GM10266 (cell line): ENCODE measurements around the gene PSENEN.

Source experiments
- DNase-seq: peaks from one replicate; pipeline ENCODE4 v3.0.0; 2012; ENCODE audit errors: extremely low spot score
- CTCF ChIP-seq: IDR thresholded peaks from 2 replicates; pipeline ENCODE4 v1.5.1; 2012; ENCODE audit warnings: mild to moderate bottlenecking, low read depth; ENCODE audit not compliant: control insufficient read depth, insufficient read depth; ENCODE audit errors: missing control alignments

The PSENEN gene

GRCh38 chr19:35774274-35775045, 29.0 kb downstream of the PSENEN start:
- no peak for TF ChIP-seq CTCF
- DNase-seq, result no peak

GRCh38 chr19:35775046-35775297, 29.5 kb downstream of the PSENEN start:
- no peak for TF ChIP-seq CTCF
- DNase-seq, result no peak

- peak; percentile 100 for DNase-seq
- no peak for TF ChIP-seq CTCF
Measured at GRCh38 chr19:35775298-35776101, 30.0 kb downstream of the PSENEN start, which contains the start of gene ARHGAP33. ARHGAP33 (plus strand) TSS chr19:35775564; CDS start chr19:35775659, 95 bp downstream.

- TF ChIP-seq CTCF, result no peak
Measured at GRCh38 chr19:35776102-35776788, 30.8 kb downstream of the PSENEN start.

GRCh38 chr19:35777086-35777841, 31.8 kb downstream of the PSENEN start:
- TF ChIP-seq CTCF, result no peak
- no peak for DNase-seq

More at GRCh38 chr19:35776102-35776788, 30.8 kb downstream of the PSENEN start:
- DNase-seq, result no peak

- no peak for TF ChIP-seq CTCF
- DNase-seq, result no peak
Measured at GRCh38 chr19:35777961-35778360, 32.5 kb downstream of the PSENEN start.
